Epithelial cell of proximal tubule (primary cell): ENCODE data around the gene PALS2. TPM values are rescaled to one million over a fixed set of nuclear protein-coding genes. Genes with fewer than 3 reads are reported as not detected.

Experiments used
- DNase-seq: peaks from one replicate; pipeline ENCODE4 v3.0.0-alpha.2; 2011; ENCODE audit warnings: low read depth
- H3K4me3 ChIP-seq: 2 replicates; pipeline ENCODE4 v1.5.1; 2011; ENCODE audit warnings: low read depth, mild to moderate bottlenecking, low read length
- CTCF ChIP-seq: conservative IDR thresholded peaks from 2 replicates; pipeline ENCODE4 v1.5.1; 2012; ENCODE audit warnings: low read depth, mild to moderate bottlenecking, low read length
- total RNA-seq: library from RNA; depleted of rRNA; stranded (reverse); fragments of >200 nt; gene quantifications from 2 replicates; pipeline ENCODE4 v1.2.3, GENCODE V29; 2015

The PALS2 gene
- total RNA-seq, 1 donor from 2014 or later = 6.0 TPM

GRCh38 chr7:24572393-24572996 is 757 bp upstream of the PALS2 start:
- DNase-seq = peak; percentile 47
- no peak for TF ChIP-seq CTCF

DNA sequence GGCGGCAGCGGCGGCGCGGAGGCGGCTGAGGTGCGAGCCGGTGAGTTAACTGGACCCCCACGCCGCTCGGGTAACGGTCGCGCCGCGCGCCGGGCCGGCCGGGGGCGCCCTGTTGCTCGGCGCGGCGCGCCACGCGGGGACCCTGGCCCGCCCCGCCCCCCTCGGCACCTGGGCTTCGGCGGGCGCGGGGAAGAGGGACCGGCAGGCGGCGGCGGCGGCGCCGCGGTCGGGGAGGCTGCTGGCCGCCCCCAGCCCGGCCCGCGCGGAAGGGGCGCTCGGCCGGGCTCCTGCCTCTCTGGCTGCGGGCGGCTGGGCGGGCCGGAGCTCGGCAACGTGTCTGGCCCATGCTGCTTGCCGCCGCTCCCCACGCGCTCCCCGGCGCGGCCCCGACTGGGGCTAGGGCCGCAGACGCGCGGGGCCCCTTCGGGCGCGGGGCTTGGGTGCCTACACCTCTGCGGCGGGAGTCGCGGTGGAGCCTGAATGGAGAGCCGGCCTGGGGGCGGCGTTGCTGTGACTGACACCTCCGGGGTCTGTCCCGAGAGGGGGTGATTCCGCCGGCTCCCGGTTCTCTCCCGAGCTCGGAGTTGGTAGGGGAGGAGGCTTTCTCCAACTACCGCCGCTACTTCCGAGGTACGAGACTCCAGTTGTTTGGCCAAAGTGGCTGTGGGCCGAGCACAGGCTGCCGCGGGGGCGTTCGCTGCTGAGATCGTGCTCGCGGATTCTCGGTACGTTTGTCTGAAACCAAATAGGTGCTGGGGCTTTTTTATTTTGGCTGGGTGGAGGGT is 494 bp downstream of the PALS2 start:
- DNase-seq = no peak
- H3K4me3 ChIP-seq = peak overlapping the region; percentile 85

More at GRCh38 chr7:24572393-24572996, 757 bp upstream of the PALS2 start:
- H3K4me3 ChIP-seq = peak overlapping the region; percentile 85

GRCh38 chr7:24574386-24574785 is 1.1 kb downstream of the PALS2 start:
- H3K4me3 ChIP-seq = peak overlapping the region; percentile 85
- DNase-seq = no peak
- TF ChIP-seq CTCF = no peak

More for the DNA sequence above, 494 bp downstream of the PALS2 start:
- TF ChIP-seq CTCF = no peak

DNA sequence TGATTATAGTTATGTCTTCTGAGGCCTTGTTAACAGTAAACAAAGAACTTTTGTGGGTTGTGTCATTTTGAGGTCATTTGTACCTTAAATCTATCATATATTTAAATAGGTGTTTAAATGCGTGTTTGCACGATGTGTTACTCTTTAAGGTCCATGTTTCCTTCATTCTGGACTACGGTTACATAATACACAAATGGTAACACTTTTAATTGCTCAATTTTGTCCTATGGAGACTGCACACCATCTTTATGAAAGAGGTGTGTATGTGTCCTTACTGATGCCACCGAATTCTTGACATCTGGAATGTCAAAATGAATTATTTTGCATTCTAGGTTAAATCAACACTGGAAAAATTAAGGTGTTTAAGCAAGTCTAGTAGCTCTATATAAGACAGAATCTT is 1.7 kb downstream of the PALS2 start:
- DNase-seq = no peak
- no peak for TF ChIP-seq CTCF
- H3K4me3 ChIP-seq = peak overlapping the region; percentile 85

DNA sequence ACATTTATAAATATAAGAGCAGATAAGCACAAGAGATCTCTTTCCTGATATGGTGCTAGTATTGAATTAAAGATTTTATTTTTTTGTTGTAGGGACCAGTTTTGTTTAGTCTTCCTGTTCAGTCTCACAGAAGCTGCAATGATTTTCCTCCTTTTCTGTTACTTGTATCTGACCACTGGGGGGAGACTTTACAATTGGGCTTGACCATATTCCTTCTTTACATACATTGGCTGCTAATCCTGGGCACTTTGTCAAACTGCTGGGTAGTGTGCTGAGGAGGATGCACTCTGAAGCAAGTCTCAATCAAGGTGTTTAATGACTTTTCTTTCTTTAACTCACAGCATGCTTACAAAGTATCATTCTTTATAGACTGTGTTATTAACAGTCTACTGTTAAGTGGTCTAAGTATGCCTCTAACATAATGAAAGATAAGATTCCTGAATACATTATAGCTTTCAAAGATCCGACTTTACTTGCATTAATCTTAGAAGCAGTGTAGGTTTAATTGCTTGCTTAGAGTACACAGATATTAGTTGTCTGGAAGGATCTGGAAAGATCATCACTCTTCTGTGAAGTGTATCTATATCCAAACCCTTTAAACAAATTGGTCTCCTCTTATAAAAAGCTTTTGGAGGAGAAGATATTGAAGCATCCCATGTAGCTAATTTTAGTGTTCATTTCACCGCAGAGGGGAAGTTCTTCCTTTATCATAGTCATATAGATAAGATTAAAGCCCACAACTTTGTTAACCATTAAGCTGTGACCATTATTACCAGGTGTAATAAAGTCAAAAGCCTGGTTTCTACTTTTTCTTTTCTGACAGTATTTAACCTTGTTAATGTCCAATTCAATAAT is 3.1 kb downstream of the PALS2 start:
- no peak overlapping the region for H3K4me3 ChIP-seq
- DNase-seq = no peak
- peak; percentile 76 for TF ChIP-seq CTCF

- TF ChIP-seq CTCF = no peak
- H3K4me3 ChIP-seq = no peak overlapping the region
- DNase-seq = no peak
Measured at GRCh38 chr7:24578052-24578451, 4.8 kb downstream of the PALS2 start.
